CD14-positive monocyte (primary cell): ENCODE measurements around the gene SLC12A7. TPM values are rescaled to one million over a fixed set of nuclear protein-coding genes. Genes with fewer than 3 reads are reported as not detected.

Experiments used
- DNase-seq, 3 donors: peaks; one replicate each; pipeline ENCODE4 v3.0.0-alpha.2; 2011 to 2022
- H2AFZ ChIP-seq: 2 replicates; pipeline ENCODE4 v1.6.0; 2012; ENCODE audit warnings: mild to moderate bottlenecking, low read depth, low read length, inconsistent platforms; ENCODE audit not compliant: insufficient read depth, poor library complexity, severe bottlenecking
- H3K27ac ChIP-seq, 2 donors: 1 replicate in 1 of 2; 2 replicates in 1 of 2; pipeline ENCODE4 v1.5.1; 2012 to 2013; ENCODE audit warnings: low read length in 2 of 2, control low read depth in 1 of 2, inconsistent platforms in 1 of 2, low read depth in 1 of 2, mild to moderate bottlenecking in 1 of 2
- H3K27me3 ChIP-seq, 2 donors: one replicate each; pipeline versions ENCODE4 v1.6.0 to v1.6.1; 2011 to 2013; ENCODE audit warnings: low read length in 2 of 2; ENCODE audit not compliant: control insufficient read depth in 2 of 2, insufficient read depth in 2 of 2
- H3K36me3 ChIP-seq, 2 donors: replicated peaks in 1 of 2; 1 replicate in 1 of 2; 2 replicates in 1 of 2; pipeline versions ENCODE4 v1.5.1 to v1.6.1; 2012 to 2013; ENCODE audit warnings: low read length in 2 of 2, control low read depth in 1 of 2, inconsistent platforms in 1 of 2, mild to moderate bottlenecking in 1 of 2; ENCODE audit not compliant: insufficient read depth in 2 of 2, control insufficient read depth in 1 of 2
- H3K4me1 ChIP-seq, 2 donors: 1 replicate in 1 of 2; 2 replicates in 1 of 2; pipeline versions ENCODE4 v1.5.1 to v1.6.1; 2012 to 2013; ENCODE audit warnings: low read length in 2 of 2, control low read depth in 1 of 2, inconsistent platforms in 1 of 2, mild to moderate bottlenecking in 1 of 2, moderate library complexity in 1 of 2; ENCODE audit not compliant: insufficient read depth in 2 of 2, control insufficient read depth in 1 of 2
- H3K4me2 ChIP-seq: replicated peaks from 2 replicates; pipeline ENCODE3; 2012; ENCODE audit warnings: low read length, moderate library complexity, mild to moderate bottlenecking; ENCODE audit not compliant: poor library complexity, severe bottlenecking; ENCODE audit errors: extremely low read depth
- H3K4me3 ChIP-seq, 3 experiments: fragments of 200-600 bp in 1 of 3; sonication (generic) in 1 of 3; replicated peaks in 1 of 3; 1 replicate in 2 of 3; 2 replicates in 1 of 3; pipeline ENCODE4 v1.5.1; 2011 to 2013; ENCODE audit warnings: low read length in 3 of 3, mild to moderate bottlenecking in 3 of 3, control low read depth in 2 of 3, low read depth in 2 of 3, inconsistent platforms in 1 of 3, moderate library complexity in 1 of 3
- H3K79me2 ChIP-seq: 2 replicates; pipeline ENCODE4 v1.6.0; 2012; ENCODE audit warnings: mild to moderate bottlenecking, control low read depth, inconsistent platforms, low read length, moderate library complexity; ENCODE audit not compliant: insufficient read depth
- H3K9ac ChIP-seq: 2 replicates; pipeline ENCODE4 v1.6.0; 2017; ENCODE audit warnings: low read length, mild to moderate bottlenecking; ENCODE audit not compliant: insufficient read depth, poor library complexity, severe bottlenecking
- H3K9me3 ChIP-seq, 2 donors: replicated peaks in 1 of 2; 1 replicate in 1 of 2; 2 replicates in 1 of 2; pipeline versions ENCODE4 v1.5.1 to v1.6.1; 2012 to 2013; ENCODE audit warnings: low read length in 2 of 2, control low read depth in 1 of 2; ENCODE audit not compliant: control insufficient read depth in 1 of 2, insufficient read depth in 1 of 2
- H4K20me1 ChIP-seq: 2 replicates; pipeline ENCODE4 v1.6.0; 2012; ENCODE audit warnings: mild to moderate bottlenecking, low read length, control low read depth, moderate library complexity; ENCODE audit not compliant: insufficient read depth
- H3K27ac Mint-ChIP-seq, 7 donors: one replicate each; pipeline ENCODE4 v1.8.0; 2020; ENCODE audit warnings: mild to moderate bottlenecking in 7 of 7, mixed read lengths in 7 of 7, moderate library complexity in 6 of 7, inconsistent platforms in 2 of 7
- H3K27me3 Mint-ChIP-seq, 3 donors: one replicate each; pipeline ENCODE4 v1.8.0; 2021 to 2022; ENCODE audit warnings: low read depth in 3 of 3, mild to moderate bottlenecking in 3 of 3, mixed read lengths in 3 of 3, moderate library complexity in 3 of 3, inconsistent platforms in 1 of 3
- H3K36me3 Mint-ChIP-seq, 2 donors: one replicate each; pipeline ENCODE4 v1.8.0; 2020; ENCODE audit warnings: mixed read lengths in 2 of 2, inconsistent platforms in 1 of 2, mild to moderate bottlenecking in 1 of 2
- H3K4me1 Mint-ChIP-seq: one replicate; pipeline ENCODE4 v1.8.0; 2020; ENCODE audit warnings: mild to moderate bottlenecking, mixed read lengths
- H3K4me3 Mint-ChIP-seq, 2 donors: one replicate each; pipeline ENCODE4 v1.8.0; 2020; ENCODE audit warnings: mild to moderate bottlenecking in 2 of 2, mixed read lengths in 2 of 2, moderate library complexity in 1 of 2
- H3K9me3 Mint-ChIP-seq, 7 donors: one replicate each; pipeline ENCODE4 v1.8.0; 2020 to 2022; ENCODE audit warnings: mixed read lengths in 7 of 7, mild to moderate bottlenecking in 6 of 7, moderate library complexity in 6 of 7, inconsistent platforms in 2 of 7
- CTCF ChIP-seq: fragments of 200-600 bp; IDR thresholded peaks from one replicate; pipeline ENCODE4 v1.8.0; 2022; ENCODE audit warnings: antibody characterized with exemption, mild to moderate bottlenecking
- WGBS: methylation state at CpG from one replicate; pipeline ENCODE4 v1.1.5; 2013; ENCODE audit warnings: missing lambda C conversion rate; ENCODE audit not compliant: insufficient coverage; 5-methylcytosine and 5-hydroxymethylcytosine counted together
- intact Hi-C, 2 donors: fragments of 100-400 bp; cut with micrococcal nuclease; formaldehyde crosslinking; loops; one replicate each; pipeline versions ENCODE4 v1.15.0 to v1.15.1; 2023
- polyA plus RNA-seq, 3 donors: library from polyadenylated mRNA; depleted of rRNA in 1 of 3; unstranded in 2 of 3; stranded (reverse) in 1 of 3; fragments of 300-500 nt in 2 of 3; fragments of >200 nt in 1 of 3; fragmentation: Illumina TruSeq in 2 of 3; gene quantifications; 1 replicate in 2 of 3; 2 replicates in 1 of 3; pipeline ENCODE4 v1.2.3, GENCODE V29; 2012 to 2021

Gene SLC12A7
- polyA plus RNA-seq, 3 donors: 8.2 to 31.2 (median 12.5) TPM

- no peaks in the 10 kb centered on the region for H3K4me1 ChIP-seq
- intact Hi-C loops: no loop called here
- H2AFZ ChIP-seq: no peak overlapping the region
- peaks cover 46 to 80% of the 10 kb centered on the region in 2 donors for H3K36me3 ChIP-seq
- H3K79me2 ChIP-seq: no peaks in the 10 kb centered on the region
- H3K4me3 Mint-ChIP-seq: no peak overlapping the region
- 96% methylated on average over 24 of the region's 26 CpGs for WGBS
- H3K9me3 Mint-ChIP-seq: no peaks in the 10 kb centered on the region
- peaks cover 46% of the 10 kb centered on the region for H4K20me1 ChIP-seq
- no peak overlapping the region for H3K9ac ChIP-seq
- H3K27ac Mint-ChIP-seq: no peak overlapping the region
- no peak overlapping the region for H3K4me3 ChIP-seq
- H3K36me3 Mint-ChIP-seq: peaks cover 61 to 68% of the 10 kb centered on the region in 2 donors
- no peak overlapping the region for H3K4me2 ChIP-seq
- DNase-seq: no peak
- H3K4me1 Mint-ChIP-seq: no peaks in the 10 kb centered on the region
- H3K27ac ChIP-seq: no peak overlapping the region
- no peak for TF ChIP-seq CTCF
- H3K27me3 ChIP-seq: no peaks in the 10 kb centered on the region
- H3K27me3 Mint-ChIP-seq: peaks cover 0 to 3% (median 1%) of the 10 kb centered on the region in 3 donors
- no peaks in the 10 kb centered on the region for H3K9me3 ChIP-seq
Measured at GRCh38 chr5:1088031-1088430, 23.8 kb downstream of the SLC12A7 start.

GRCh38 chr5:1087428-1087827 lies 24.4 kb downstream of the SLC12A7 start:
- Histone ChIP-seq H3K27me3 (no peaks in the 10 kb centered on the region), H3K9me3 (no peaks in the 10 kb centered on the region), H3K27ac (no peak overlapping the region), H3K4me2 (no peak overlapping the region), H3K4me3 (no peak overlapping the region), H3K9ac (no peak overlapping the region), H4K20me1 (peaks cover 42% of the 10 kb centered on the region), H2AFZ (no peak overlapping the region), H3K36me3 (peaks cover 42 to 74% of the 10 kb centered on the region in 2 donors), H3K79me2 (no peaks in the 10 kb centered on the region), H3K4me1 (no peaks in the 10 kb centered on the region)
- no peak for DNase-seq
- Mint-ChIP-seq H3K4me3 (no peak overlapping the region), H3K27ac (no peak overlapping the region), H3K4me1 (no peaks in the 10 kb centered on the region), H3K9me3 (no peaks in the 10 kb centered on the region), H3K27me3 (peaks cover 0 to 3% (median 1%) of the 10 kb centered on the region in 3 donors), H3K36me3 (peaks cover 56 to 64% of the 10 kb centered on the region in 2 donors)
- no peak for TF ChIP-seq CTCF
- over 99% methylated on average over 19 of the region's 25 CpGs for WGBS
- intact Hi-C loops: no loop called here
